HG02973 (cell line): ENCODE results near the gene ARVCF.
"Not testable (repeated sequence)": the region's sequence is repeated elsewhere in the genome, so short reads cannot be mapped to it uniquely, and the experiment has no call there.

Experiments
- ATAC-seq: cut with Tn5 transposase; IDR thresholded peaks from one replicate; pipeline ENCODE4 v1.9.1; 2021; ENCODE audit warnings: moderate library complexity; ENCODE audit not compliant: unreplicated experiment

Gene ARVCF

GRCh38 chr22:19940536-19941364 is 75.9 kb downstream of the ARVCF start:
- ATAC-seq: no peak

DNA sequence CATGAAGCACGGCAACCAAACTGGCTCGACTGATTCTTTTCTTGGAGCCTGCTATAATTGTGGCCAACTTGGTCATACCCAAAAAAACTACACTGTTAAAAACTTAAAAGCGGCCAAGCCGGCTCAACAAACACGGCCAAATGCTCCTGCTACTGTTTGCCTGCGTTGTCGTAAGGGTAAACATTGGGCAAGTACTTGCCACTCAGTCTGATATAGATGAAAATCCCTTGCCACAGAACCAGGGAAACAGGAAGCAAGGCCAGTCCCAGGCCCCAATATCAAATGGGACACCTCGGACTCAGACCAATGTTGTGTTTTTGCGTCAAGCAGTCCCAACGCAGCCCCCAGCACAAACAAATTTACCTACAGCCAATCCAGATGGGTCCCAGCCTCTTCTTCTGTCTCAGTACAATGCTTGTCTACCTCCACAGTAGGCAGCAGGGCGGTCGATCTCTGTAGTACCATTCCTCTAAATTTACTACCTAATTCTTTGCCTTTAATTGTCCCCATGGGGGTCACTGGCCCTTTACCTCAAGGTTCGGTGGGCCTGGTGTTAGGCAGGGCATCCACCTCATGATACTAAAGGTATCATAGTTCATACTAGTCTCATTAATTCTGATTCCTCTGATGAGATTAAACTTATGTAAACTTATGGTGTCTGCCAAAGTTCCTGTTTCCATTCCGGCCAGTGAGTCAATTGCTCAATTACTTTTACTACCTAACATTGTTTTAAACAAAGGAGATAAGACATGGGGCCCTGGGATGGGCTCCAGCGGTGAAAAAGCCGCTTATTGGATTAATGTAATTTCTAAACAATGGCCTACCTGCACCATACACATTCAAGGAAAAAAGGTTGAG is 78.8 kb downstream of the ARVCF start:
- no peak for ATAC-seq

- ATAC-seq: no peak
These were observed 80.1 kb downstream of the ARVCF start for GRCh38 chr22:19936513-19936912.

DNA sequence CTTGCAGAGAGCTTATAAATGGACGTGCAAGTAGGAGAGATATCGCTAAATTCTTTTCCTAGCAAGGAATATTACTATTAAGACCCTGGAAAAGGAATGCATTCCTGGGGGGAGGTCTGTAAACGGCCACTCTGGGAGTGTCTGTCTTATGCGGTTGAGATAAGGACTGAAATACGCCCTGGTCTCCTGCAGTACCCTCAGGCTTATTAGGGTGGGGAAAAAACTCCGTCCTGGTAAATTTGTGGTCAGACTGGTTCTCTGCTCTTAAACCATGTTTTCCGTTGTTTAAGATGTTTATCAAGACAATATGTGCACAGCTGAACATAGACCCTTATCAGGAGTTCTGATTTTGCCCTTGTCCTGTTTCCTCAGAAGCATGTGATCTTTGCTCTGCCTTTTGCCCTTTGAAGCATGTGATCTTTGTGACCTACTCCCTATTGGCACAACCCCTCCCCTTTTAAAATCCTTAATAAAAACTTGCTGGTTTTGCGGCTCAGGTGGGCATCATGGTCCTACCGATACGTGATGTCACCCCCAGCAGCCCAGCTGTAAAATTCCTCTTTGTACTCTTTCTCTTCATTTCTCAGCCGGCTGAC is 81.4 kb downstream of the ARVCF start:
- not testable (repeated sequence) for ATAC-seq

DNA sequence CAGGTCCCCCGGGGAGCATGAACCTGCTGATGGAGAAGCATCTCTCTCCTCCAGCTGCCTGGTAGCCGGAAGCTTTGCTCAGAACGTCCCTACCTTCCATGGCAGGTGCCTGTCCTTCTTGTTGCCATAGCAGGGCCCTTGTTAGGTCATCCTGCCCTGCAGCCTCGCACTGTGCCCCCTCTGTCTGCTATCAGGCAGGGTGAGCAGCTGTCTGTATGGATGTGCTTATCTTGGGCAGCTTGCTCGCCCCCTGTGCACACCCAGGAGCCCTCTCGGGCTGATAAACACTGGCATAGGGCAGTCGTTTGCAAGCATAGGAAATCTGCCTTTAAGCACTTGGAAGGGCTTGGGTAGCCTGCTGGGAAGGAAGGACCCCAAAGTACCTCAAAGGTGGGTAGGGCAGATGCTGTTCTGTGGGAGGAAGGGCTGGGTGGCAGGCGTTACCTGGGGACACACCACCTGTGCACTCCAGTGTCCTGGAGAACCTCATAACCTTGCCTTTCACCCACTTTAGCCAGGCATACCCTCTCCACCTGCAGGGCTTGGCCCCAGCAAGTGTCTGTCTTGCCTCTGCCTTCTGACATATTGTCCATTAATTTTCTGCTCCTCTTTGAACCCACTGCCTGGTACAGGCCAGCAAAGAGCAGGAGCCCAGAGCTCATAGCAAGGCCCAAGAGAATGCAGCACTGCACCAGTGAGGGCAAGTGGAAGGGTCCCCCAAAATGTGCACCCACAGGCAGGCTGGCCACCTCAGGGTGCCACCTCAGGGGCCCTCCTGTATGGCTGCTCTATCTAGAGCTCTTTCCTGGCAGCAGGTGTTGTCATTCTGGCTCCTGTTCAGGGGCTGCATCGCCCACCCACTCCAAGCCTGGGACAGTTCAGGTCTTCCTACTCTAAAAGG is 83.0 kb downstream of the ARVCF start:
- no peak for ATAC-seq

- ATAC-seq: no peak
These were observed 84.0 kb downstream of the ARVCF start for GRCh38 chr22:19932367-19933206.

- ATAC-seq: no peak
These were observed 85.1 kb downstream of the ARVCF start for GRCh38 chr22:19931514-19931913.

DNA sequence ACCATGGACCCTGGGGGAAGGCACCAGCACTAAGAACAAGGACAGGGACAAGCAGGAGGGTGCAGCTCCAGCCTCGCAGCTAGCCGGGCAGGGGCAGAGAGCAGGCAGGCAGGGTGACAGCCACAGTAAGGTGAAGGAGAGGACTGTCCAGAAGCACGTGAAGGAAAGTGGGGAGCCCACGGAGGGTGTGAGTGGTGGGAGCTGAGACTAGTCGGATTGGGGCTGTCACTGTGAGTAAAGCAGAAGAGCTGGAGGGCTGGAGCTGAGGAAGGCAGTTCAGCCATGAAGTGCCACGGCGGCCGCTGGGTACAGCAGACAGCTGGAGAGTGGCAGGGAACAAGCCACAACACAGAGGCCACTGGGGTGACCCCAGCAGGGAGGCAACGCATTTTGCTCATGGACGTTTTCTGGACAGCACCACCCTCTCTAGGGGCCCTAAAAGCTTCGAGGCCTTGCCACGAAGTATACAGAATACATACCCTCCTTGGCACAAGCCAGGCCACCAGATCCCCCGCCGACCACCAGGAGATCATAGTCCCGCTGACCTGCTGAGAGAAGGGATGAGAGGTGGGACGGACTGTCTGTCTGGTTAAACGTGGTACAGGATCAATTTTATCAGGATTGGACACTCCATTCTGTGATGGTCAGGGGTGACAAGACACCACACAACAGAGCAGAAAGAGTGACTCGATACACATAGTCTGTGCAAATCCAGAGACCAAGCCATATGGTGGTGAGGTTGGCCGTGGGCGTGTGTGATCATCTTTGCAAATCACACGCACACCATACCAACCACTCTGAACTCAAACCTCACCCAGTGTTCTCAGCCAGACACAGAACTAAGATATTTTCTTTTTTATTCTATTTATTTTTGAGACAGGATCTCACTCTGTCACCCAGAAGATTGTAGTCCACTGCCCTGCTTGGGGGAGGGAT is 85.8 kb downstream of the ARVCF start:
- no peak for ATAC-seq

DNA sequence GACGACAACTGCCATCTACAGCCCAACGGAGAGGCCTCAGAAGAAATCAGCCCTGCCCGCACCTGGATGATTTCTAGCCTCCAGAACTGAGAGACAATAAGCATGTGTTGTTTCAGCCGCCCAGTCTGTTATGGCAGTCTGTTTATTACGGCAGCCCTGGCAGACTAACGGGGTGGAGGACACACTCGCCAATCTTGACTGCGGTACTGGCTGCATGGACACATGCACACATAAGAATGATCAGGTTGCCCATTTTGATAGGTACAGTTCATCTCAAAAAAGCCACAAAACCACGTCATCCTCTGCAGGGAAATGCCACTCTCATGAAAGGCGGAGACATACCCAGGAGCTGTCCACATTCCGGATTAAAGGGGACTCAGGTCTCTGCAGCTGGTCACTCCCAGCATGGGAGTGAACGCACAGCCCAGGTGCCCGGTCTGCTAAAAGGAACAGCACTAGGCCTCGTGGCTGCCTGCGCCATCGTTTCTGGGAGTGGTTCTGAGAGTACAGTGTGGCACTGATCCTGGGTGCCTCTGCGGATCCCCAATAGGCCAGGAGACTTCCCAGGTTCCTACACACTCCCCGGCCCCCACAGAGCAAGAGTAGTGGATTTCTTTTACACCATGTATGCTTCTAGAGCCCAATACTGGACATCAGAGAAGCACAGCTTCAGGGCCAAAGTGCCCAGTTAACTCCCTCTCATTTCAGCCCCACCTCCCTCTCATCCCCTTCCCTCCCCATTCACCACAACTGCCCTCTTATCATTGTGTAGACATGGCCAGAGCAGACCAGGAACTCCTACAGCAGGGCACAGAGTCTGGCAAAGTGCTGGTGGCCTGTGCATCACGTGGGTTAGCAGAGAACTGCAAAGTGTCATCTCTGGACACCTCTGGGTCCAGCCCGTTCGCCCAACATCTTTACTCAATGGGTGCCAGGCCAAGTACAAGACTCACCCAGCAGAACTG is 86.8 kb downstream of the ARVCF start:
- ATAC-seq: no peak

GRCh38 chr22:19928207-19928606 is 88.4 kb downstream of the ARVCF start:
- ATAC-seq: no peak

DNA sequence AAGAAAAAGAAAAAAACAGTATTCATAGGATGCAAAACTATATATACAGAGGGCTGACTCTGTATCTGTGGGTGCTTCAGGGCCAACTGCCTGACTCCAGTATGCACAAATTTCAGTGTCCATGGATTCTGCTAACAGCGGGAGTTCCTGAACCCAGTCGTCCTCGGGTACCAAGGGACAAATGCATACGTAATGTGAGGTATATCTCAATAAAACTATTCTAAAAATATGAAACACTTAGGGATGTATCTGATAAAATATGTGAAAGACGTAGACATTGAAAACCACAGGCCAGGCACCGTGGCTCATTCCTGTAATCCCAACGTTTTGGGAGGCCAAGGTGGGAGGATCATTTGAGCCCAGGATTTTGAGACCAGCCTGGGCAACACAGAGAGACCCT is 88.9 kb downstream of the ARVCF start:
- no peak for ATAC-seq

DNA sequence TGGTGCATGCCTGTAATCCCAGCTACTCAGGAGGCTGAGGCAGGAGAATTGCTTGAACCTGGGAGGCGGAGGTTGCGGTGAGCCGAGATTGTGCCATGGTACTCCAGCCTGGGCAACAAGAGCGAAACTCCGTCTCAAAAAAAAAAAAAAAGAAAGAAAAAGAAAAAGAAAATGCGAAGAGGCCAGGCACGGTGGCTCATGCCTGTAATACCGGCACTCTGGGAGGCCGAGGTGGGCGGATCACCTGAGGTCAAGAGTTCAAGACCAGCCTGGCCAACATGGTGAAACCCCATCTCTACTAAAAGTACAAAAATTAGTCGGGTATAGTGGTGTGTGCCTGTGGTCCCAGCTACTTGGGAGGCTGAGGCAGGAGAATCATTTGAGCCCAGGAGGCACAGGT is 90.6 kb downstream of the ARVCF start:
- not testable (repeated sequence) for ATAC-seq

GRCh38 chr22:19923914-19924513 is 92.6 kb downstream of the ARVCF start:
- ATAC-seq: no peak

- ATAC-seq: no peak
These were observed 95.0 kb downstream of the ARVCF start for GRCh38 chr22:19921544-19922081.
